A673 (cell line): ENCODE measurements around the gene MAEA. TPM values are rescaled to one million over a fixed set of nuclear protein-coding genes. Genes with fewer than 3 reads are reported as not detected.
A peak's percentile ranks its signal among the peaks of the same experiment; 100 is the strongest.

Source experiments
- BruUV-seq: library from RNA; stranded (reverse); fragments of 400-500 nt; replicated peaks from 2 replicates; lab custom pipeline; 2021; lab: Mats Ljungman, UMichigan
- CTCF ChIA-PET: fragments of 300-600 bp; sonication (Branson Sonifier 250); formaldehyde crosslinking; loops from one replicate; lab custom pipeline; 2022; ENCODE audit warnings: antibody characterized with exemption; lab: Charles Lee
- POLR2A ChIA-PET: fragments of 300-600 bp; sonication (Branson Sonifier 250); formaldehyde crosslinking; loops from one replicate; lab custom pipeline; 2022; ENCODE audit warnings: antibody characterized with exemption; ENCODE audit not compliant: low non-redundant PET; lab: Charles Lee
- DNase-seq: peaks from one replicate; pipeline ENCODE4 v3.0.0-alpha.2; 2015; ENCODE audit warnings: low spot score
- H3K27ac ChIP-seq: fragments of 200-600 bp; sonication (generic); 2 replicates; pipeline ENCODE4 v1.5.1; 2016; ENCODE audit warnings: mixed run types, low read depth, mild to moderate bottlenecking, mixed read lengths, antibody characterized with exemption, low read length; ENCODE audit not compliant: poor library complexity, severe bottlenecking
- H3K27me3 ChIP-seq: fragments of 200-600 bp; sonication (generic); replicated peaks from 2 replicates; pipeline ENCODE4 v1.6.1; 2017; ENCODE audit warnings: mixed run types, low read depth, mild to moderate bottlenecking, mixed read lengths, antibody characterized with exemption, low read length; ENCODE audit not compliant: insufficient read depth, poor library complexity
- H3K36me3 ChIP-seq: fragments of 200-600 bp; sonication (generic); 2 replicates; pipeline ENCODE4 v1.6.1; 2016; ENCODE audit warnings: mixed run types, mild to moderate bottlenecking, mixed read lengths, antibody characterized with exemption, low read length; ENCODE audit not compliant: insufficient read depth, poor library complexity, severe bottlenecking
- H3K4me1 ChIP-seq: fragments of 200-600 bp; sonication (generic); 2 replicates; pipeline ENCODE4 v1.6.1; 2017; ENCODE audit warnings: mixed run types, mild to moderate bottlenecking, mixed read lengths, antibody characterized with exemption, low read length; ENCODE audit not compliant: insufficient read depth, poor library complexity, severe bottlenecking
- H3K4me3 ChIP-seq: fragments of 200-600 bp; sonication (generic); 2 replicates; pipeline ENCODE4 v1.5.1; 2016; ENCODE audit warnings: low read depth, mixed run types, mild to moderate bottlenecking, mixed read lengths, low read length; ENCODE audit not compliant: poor library complexity, severe bottlenecking
- H3K9me3 ChIP-seq: fragments of 200-600 bp; sonication (generic); 2 replicates; pipeline ENCODE4 v1.6.1; 2016; ENCODE audit warnings: mixed run types, low read depth, mild to moderate bottlenecking, mixed read lengths, antibody characterized with exemption, low read length; ENCODE audit not compliant: poor library complexity, severe bottlenecking
- EZH2 ChIP-seq: fragments of 200-600 bp; sonication (generic); IDR thresholded peaks from 2 replicates; pipeline ENCODE4 v1.6.1; 2017; ENCODE audit warnings: borderline replicate concordance, low read depth, mild to moderate bottlenecking, mixed read lengths, antibody characterized with exemption, low read length; ENCODE audit not compliant: poor library complexity, severe bottlenecking
- intact Hi-C: fragments of 100-400 bp; cut with micrococcal nuclease; formaldehyde crosslinking; loops from one replicate; pipeline ENCODE4 v1.10.0; 2022; ENCODE audit not compliant: unreplicated experiment
- total RNA-seq: library from RNA; stranded (reverse); gene quantifications from 2 replicates; pipeline ENCODE4 v1.2.3, GENCODE V29; 2021
- TF ChIP-seq, protein P1 (sequence below): fragments of 300-800, 200-600 bp; sonication (generic); conservative IDR thresholded peaks from 2 replicates; pipeline ENCODE4 v1.5.1; 2017; ENCODE audit warnings: low read depth, mild to moderate bottlenecking, antibody characterized with exemption, low read length, moderate library complexity, mixed read lengths

Gene MAEA
- total RNA-seq, 1 experiment from 2014 or later = 87.0 TPM

DNA sequence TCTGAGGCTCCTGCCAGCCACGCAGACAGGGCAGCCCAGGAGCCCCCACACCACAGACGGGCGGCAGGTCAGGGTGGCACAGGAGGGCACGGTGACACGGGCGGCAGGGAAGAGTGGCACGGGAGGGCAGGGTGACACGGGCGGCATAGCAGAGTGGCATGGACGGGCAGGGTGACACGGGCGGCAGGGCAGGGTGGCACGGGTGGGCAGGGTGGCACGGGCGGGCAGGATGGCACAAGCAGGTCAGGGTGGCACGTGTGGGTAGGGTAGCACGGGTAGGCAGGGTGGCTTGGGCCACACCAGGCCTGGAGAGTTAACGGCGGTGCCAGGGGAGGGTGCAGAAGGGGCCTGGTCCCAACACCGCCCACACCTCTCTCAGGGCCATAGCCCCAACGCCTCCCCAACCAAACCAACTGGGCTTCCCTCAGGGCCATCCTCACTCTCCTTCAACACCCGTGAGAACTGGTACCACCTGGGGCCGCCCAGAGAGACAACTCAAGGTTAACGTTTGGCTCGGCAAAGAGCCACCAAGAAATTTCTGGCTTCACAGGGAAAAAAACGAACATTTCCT is 44.1 kb upstream of the MAEA start:
- Histone ChIP-seq H3K27me3 (no peaks in the 10 kb centered on the region), H3K27ac (peak overlapping the region; percentile 37), H3K4me1 (peaks cover 8% of the 10 kb centered on the region), H3K9me3 (peaks cover 6% of the 10 kb centered on the region), H3K4me3 (no peak overlapping the region), H3K36me3 (peaks cover 11% of the 10 kb centered on the region)
- no peak for TF ChIP-seq EZH2
- TF ChIP-seq, protein P1, sequence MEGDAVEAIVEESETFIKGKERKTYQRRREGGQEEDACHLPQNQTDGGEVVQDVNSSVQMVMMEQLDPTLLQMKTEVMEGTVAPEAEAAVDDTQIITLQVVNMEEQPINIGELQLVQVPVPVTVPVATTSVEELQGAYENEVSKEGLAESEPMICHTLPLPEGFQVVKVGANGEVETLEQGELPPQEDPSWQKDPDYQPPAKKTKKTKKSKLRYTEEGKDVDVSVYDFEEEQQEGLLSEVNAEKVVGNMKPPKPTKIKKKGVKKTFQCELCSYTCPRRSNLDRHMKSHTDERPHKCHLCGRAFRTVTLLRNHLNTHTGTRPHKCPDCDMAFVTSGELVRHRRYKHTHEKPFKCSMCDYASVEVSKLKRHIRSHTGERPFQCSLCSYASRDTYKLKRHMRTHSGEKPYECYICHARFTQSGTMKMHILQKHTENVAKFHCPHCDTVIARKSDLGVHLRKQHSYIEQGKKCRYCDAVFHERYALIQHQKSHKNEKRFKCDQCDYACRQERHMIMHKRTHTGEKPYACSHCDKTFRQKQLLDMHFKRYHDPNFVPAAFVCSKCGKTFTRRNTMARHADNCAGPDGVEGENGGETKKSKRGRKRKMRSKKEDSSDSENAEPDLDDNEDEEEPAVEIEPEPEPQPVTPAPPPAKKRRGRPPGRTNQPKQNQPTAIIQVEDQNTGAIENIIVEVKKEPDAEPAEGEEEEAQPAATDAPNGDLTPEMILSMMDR = no peak
- no peak for DNase-seq
- BruUV-seq = no TSS peak
- ChIA-PET POLR2A (no interaction called here), CTCF (no interaction called here)
- intact Hi-C loops = no loop called here

DNA sequence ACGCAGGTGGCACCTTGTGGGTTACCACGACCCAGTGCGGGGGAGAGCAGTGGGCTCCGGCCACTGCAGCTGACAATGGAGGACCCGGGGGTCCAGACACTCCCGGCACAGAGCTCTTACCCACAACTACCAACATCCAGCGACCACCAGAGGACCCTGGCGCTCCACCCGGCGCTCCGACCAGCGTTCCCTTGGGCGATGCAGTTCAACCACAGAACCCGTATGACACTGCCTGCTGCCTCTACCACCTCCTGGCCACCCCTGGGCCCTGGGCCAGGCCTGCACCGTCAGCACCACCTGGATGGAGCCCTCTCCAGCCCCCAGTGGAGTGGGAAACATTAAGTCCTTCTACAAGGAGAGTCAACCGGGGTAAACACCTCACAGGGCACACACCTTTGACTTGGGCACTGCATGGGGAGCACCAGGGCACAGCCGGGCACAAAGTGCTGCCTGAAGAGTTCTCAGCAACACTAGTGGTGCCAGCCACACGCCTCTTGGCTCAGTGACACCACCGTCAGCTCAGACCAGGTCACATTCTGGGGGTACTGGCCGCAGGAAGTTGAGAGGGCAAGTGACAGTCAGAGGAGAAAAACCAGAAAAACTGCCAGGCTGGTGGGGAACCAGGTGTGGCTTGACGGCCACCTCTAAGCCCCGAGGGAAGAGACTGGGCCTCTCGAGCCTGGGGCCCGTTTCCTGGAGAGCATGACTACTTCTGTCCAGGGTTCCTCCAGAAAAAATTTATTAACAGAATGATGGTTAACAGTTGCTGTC is 43.4 kb upstream of the MAEA start:
- no peak for TF ChIP-seq EZH2
- TF ChIP-seq, protein P1 = no peak
- DNase-seq = no peak
- POLR2A ChIA-PET = no interaction called here
- H3K27me3 ChIP-seq = no peaks in the 10 kb centered on the region
- intact Hi-C loops = no loop called here
- CTCF ChIA-PET = no interaction called here
- H3K4me3 ChIP-seq = peak overlapping the region; percentile 97
- H3K4me1 ChIP-seq = peaks cover 8% of the 10 kb centered on the region
- no TSS peak for BruUV-seq
- peaks cover 14% of the 10 kb centered on the region for H3K9me3 ChIP-seq
- peaks cover 11% of the 10 kb centered on the region for H3K36me3 ChIP-seq
- H3K27ac ChIP-seq = peak overlapping the region; percentile 30

DNA sequence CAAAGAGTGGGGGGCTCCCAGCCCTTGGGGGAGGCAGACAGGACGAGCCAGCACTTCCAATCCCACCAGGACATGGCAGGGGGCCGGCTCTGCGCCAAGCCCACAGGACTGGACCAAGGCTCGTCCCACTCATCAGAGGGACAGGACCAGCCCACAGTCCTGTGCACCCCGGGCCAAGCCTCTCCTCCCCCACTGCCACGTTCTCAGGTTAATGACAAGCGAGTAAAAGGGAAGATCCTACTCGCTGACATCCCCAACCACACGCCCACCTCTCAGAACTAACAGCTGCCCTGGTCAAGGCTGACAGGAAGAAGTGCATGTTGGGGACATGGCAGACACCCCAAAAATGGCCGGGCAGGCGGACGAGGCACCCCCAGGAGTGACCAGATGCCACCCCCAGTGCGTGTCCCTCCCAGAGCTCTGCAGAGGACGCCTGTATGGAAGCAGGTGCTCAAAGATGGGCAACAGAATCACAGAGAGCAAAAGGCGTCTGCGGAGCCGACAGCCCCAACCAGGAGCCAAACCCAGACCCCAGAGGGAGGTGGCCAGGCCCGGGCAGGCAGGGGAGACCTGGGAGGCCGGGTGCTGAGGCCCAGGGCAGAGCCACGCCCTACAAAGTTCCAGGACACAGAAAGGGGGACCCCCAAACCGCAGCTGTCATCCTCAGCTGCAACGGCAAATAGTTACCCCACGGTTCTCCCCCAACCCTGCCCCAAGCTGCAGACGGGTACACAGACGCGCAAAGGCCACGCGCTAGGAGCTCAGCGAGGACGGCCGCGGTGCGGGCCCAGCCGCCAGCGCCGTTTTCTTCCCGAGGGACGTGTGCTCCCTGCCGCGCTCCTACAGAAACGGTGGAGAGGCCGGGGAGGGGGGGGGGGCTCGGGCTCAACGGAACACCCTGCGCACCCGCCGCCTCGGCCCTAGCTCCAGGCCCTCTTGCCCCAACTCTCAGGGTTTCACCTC is 42.5 kb upstream of the MAEA start:
- Histone ChIP-seq H3K9me3 (peaks cover 23% of the 10 kb centered on the region), H3K4me1 (peaks cover 8% of the 10 kb centered on the region), H3K4me3 (peak overlapping the region; percentile 97), H3K27me3 (no peaks in the 10 kb centered on the region), H3K36me3 (peaks cover 16% of the 10 kb centered on the region), H3K27ac (peak overlapping the region; percentile 97)
- no peak for TF ChIP-seq EZH2
- TF ChIP-seq, protein P1 = no peak
- intact Hi-C loops = no loop called here
- CTCF ChIA-PET = no interaction called here
- peak; percentile 37 for DNase-seq
- POLR2A ChIA-PET = no interaction called here
- BruUV-seq = TSS peak; percentile 58
